SH-SY5Y (cell line): ENCODE data around the gene SLC4A11.

Source experiments
- GATA2 ChIP-seq: IDR thresholded peaks from 2 replicates; pipeline ENCODE4 v1.6.1; 2011; ENCODE audit warnings: mild to moderate bottlenecking, low read depth, low read length
- GATA3 ChIP-seq: IDR thresholded peaks from 2 replicates; pipeline ENCODE4 v1.6.1; 2011; ENCODE audit warnings: low read depth, mild to moderate bottlenecking, low read length, moderate library complexity

GRCh38 chr20:3218307-3218988, 20.5 kb downstream of the SLC4A11 start:
- no peak for TF ChIP-seq GATA2
- TF ChIP-seq GATA3, result no peak
